HG02938 (cell line): ENCODE results near the gene FXYD7.

Experiments used
- ATAC-seq: cut with Tn5 transposase; IDR thresholded peaks from one replicate; pipeline ENCODE4 v1.9.1; 2021; ENCODE audit warnings: mild to moderate bottlenecking, moderate library complexity; ENCODE audit not compliant: unreplicated experiment

FXYD7 gene

DNA sequence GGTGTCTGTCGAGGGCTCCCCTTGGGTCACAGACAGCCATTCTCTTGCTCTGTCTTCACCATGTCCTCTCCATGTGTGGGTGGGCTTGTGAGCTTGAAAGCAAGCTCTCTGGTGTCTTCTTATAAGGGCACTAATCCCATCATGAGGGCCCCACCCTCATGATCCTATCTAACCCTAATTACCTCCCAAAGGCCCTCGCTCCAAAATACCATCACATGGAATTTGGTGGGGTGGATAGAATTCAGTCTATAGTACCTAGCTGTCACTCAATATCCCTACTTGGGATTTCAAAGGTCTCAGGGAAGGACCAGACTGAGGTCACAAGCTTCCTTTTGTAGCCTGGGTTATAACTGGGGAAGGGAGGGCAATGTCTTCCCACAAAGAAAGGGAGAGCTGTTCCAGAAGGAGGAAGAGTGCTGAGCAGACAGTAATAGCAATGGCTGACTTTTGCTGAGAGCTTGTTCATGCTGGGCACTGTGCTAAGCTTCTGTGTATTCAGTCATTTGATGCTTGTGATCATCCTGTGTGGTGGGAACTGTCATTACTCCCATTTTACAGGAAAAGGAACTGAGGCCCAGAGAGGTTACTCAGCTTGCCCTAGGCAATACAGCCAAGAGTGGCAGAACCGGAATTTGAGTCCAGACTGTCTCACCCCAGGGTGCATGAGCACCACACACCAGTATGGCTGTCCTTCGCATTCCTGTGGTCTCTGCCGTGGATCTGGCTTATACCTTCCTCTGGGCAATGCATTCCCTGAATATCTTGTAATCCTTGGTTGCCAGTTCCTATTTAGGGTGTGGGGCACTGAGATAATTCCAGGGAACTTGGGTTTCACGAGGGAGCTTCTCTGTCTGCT lies 19.6 kb downstream of the FXYD7 start:
- no peak for ATAC-seq

DNA sequence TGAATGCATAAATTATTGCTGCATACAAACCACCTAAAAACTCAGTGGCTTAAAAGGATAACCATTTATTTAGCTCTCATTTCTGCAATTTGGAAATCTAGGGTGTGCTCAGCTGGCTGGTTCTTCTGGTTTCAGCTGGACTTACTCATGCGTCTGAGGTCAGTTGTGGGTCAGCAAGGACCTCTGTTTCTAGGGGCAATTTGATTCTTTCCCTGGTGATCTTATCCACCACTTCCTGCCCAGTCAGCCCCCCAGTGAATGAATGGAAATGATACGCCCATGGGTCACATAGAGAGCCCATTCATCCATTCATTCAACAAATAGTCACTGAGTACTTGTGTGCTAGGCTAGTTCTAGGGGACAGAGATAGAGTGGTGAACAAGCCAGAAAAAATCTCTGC lies 21.4 kb downstream of the FXYD7 start:
- no peak for ATAC-seq

DNA sequence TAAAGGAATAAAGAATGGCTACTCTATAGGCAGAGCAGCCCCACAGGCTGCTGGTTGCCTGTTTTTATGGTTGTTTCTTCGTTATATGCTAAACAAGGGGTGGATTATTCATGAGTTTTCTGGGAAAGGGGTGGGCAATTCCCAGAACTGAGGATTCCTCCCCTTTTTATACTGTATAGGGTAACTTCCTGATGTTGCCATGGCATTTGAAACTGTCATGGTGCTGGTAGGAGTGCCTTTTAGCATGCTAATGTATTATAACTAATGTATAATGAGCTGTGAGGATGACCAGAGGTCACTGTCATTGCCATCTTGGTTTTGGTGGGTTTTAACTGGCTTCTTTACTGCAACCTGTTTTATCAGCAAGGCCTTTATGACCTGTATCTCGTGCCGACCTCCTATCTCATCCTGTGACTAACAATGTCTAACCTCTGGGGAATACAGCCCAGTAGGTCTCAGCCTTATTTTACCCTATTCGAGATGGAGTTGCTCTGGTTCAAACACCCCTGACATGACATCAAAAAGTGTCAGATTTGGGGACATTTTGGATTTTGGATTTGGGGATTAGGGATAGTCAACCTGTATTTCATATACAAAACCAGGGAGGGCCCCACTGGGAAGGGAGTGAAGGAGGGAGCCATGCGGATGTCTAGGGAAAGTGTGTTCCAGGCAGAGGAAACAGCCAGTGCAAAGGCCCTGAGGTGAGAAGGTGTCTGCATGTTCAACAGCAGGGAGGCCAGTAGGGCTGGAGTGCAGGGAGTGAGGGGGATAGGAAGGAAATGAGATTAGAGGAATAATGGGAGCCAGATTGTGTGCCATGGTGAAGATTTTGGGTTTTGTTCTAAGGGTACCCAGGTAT lies 22.4 kb downstream of the FXYD7 start:
- no peak for ATAC-seq

DNA sequence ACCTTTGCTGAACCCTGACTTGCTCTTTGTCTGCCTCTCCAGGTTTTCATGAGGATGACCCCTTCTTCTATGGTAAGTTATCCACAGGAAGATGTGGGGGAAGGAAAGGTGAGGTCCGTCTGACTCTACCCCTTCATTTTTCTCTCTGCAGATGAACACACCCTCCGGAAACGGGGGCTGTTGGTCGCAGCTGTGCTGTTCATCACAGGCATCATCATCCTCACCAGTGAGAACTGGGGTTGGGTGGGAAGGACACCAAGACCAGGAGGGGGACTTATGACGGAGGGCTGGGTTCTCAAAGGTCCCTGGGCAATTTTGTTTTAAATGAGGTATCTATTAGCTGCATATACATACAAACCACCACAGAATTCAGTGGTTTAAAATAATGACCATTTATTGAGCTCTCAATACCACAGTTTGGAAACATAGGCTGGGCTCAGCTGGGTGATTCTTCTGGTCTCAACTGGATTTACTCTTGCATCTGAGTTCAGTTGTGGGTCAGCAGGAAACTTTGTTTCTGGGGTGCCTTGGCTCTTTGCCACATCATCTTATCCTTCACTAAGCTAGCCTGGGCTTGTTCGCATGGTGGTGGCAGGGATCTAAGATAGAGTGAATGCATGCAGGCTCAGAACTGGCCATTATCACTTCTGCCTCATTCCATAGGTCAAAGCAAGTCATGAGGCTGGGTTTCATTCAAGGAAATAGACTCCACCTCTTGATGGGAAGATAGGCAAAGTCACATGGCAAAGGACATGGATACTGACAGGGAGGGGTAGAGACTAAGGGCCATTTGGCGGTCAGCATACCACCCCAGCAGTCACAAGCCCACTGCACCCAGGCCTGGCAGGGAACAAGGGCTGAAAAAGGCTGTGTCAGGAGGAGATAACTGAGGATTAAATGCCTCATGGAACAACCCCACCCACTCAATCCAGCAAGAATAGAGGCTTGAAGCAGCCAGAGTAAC lies 23.3 kb downstream of the FXYD7 start:
- no peak for ATAC-seq

DNA sequence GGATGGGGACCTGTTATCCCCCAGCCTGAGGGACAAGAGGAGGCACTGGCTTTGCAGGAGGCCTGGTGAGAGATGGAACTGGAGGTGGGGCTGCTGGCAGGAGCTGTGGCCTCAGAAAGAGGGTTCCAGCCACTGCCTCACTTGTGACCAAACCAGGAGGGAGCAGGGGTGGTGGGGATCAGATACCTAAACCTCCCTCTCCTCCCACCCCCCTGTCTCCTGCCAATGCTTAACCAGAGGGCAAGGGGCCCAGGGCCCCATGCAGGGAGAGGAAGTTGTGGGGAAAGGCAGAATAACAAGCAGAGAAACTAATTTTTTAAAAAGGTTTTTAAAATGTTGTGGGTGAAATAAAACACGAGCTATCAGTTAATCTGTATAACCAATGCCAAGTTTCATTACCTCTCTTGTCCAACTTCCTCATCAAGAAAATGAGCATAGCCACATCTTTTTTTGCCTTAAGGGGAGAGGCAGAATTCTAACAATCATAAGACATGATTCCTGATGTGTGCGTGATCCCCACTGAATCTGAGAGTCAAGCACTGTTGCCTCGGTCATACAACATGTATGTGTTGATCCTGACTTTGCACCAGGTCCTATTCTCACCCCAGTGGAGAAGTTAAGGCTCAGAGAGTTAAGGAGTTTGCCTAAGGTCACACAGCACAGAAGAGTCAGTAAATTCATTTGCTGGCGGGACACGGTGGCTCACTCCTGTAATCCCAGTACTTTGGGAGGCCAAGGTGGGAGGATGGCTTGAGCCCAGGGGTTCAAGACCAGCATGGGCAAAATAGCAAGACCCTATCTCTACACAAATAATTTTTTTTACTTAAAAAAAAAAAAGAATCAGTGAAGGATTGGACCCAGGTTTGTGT lies 24.4 kb downstream of the FXYD7 start:
- ATAC-seq, result no peak

DNA sequence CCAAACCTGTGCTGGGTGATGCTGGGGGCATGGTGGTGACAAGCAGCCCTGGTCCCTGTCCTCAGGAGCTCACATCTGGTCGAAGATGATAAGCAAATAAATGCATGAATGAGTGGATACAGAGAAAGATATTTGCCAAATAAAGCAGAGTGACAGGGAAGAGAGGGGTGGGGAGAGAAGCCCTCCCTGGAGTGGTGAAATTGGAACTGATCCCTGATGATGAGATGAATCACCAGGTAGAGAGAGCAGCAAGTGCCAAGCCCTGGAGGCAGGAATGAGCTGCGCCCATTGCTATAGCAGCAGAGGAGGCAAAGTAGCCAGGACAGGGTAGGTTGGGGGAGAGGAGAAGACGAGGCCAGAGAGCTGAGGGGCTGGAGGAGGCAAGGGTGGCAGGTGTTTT lies 25.1 kb downstream of the FXYD7 start:
- ATAC-seq, result no peak

DNA sequence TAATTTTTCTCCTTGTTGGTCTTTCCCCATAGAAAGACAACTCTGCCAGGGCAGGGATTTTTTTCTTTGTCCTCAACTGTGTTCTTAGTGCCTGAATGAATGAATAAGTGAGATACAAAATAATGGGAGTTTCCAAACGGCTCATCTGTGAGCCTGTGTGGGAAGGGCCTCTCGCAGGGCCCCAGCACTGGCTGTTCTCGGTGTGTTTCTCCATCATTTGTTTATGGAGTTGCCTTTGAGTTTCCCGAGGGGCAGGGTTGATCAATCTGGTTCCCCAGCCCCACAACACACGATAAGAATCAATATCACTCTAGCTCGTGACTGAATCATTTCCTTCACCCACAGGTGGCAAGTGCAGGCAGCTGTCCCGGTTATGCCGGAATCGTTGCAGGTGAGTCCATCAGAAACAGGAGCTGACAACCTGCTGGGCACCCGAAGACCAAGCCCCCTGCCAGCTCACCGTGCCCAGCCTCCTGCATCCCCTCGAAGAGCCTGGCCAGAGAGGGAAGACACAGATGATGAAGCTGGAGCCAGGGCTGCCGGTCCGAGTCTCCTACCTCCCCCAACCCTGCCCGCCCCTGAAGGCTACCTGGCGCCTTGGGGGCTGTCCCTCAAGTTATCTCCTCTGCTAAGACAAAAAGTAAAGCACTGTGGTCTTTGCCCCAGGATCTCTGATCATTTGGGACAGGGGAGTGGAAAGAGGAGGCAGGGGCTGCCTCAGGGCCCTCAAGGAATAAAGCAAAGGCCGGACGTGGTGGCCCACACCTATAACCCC lies 26.4 kb downstream of the FXYD7 start:
- ATAC-seq, result no peak

DNA sequence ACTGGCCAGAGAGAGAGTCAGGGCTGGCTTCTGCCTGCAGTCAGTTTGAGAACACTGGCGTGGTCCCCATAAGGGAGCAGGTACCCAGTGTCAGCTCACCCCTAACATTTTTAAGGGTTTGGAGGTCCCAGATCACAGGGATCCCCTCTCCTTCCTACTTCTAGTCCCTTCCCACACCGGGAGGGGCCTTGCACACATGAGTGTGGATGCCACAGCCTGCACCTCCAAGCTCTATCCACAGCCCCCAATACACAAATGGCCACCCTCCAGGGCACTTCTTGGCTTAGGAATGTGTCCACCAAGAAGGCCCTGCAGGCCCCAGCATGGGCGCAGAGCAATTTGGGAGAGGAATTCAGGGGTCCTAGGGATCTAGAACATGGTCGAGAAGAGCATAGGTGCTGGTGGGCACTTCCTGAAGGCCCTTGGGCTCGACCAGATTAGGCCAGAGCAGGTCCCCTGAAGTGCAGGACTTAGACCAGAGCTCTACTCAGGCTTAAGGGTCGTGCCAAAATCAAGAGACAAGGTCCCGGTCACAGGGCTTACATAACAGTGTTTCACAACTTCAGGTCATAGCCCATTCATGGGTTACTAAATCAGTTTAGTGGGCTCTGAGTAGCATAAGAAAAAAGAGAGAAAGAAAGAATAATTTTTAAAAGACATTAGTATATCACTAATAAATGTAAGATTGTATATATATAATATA lies 27.5 kb downstream of the FXYD7 start:
- no peak for ATAC-seq

DNA sequence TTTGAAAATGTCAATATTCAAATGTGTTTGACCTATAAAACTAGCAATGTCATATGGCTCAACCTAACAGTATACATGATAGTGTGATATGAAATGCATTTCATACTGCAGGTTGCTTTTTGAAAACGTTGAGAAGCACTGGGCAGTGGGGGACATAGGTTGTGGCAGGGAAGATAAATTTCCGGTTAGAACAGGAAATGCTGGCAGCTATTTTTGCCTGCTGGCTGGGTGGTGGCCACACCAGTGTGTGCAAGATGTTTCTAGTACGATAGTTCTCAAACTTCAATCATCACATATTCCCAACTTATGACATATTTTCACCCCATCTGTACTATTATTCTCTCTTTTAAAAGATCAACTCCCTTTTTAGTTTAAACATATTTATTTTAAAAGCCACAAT lies 28.7 kb downstream of the FXYD7 start:
- ATAC-seq, result no peak

DNA sequence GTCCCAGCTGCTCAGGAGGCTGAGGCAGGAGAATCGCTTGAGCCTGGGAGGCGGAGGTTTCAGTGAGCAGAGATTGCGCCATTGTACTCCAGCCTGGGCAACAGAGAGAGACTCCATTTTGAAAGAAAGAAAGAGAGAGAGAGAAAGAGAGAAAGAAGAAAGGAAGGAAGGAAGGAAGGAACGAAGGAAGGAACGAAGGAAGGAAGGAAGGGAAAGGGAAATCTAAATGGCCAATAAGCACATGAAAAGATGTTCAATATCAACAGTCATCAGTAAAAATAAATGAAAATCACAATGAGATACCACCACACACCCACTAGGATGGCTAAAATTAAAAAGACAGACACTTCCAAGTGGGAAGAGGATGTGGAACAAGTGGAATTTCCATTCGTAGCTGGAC lies 31.2 kb downstream of the FXYD7 start:
- ATAC-seq, result no peak

DNA sequence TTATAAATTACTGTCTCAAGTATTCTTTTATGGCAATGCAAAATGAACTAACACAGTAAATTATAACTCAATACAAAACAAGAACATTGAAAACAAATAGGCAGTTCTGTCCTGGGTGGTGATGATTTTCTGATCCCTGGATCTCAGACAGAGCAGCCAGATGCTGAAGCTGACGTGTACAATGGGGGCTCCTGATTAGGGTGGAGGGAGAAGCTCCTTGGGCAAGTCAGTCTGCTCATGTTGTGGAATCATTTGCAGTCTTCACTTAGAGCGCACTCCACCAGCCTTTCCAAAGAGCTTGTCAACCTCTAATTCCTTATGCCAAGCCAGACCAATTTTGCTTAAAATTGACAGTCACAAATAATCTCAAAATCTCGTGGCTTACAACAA lies 33.1 kb downstream of the FXYD7 start:
- no peak for ATAC-seq

DNA sequence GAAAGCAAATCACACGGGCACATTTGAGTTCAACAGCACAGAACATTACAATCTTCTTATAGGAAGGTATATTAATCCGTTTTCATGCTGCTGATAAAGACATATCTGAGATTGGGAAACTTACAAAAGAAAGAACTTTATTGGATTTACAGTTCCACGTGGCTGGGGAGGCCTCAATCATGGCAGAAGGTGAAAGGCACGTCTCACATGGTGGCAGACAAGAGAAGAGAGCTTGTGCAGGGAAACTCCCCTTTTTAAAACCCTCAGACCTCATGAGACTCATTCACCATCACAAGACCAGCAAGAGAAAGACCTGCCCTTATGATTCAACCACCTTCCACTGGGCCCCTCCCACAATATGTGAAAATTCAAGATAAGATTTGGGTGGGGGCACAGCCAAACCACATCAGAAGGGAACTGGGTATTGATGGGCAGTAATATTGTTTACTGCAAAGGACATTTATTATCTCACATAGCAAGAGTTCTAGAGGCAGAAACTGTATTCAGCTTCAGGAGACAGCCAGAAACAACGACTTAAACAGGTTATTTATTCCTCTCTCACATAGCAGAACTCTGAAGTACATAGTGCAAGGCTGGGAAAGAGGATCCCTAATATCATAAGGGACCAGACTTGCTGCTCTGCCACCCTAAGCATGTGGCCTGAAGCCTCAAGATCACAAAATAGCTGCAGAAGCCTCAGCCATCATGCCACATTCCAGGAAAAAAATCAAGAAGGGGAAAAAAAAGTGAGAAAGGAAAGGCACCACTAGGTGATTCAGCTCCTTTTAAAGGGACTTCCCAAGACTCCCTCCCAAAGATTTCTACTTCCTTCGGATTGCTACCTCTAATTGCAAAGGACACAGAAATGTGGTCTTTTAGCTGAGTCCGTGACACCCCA lies 34.6 kb downstream of the FXYD7 start:
- no peak for ATAC-seq

DNA sequence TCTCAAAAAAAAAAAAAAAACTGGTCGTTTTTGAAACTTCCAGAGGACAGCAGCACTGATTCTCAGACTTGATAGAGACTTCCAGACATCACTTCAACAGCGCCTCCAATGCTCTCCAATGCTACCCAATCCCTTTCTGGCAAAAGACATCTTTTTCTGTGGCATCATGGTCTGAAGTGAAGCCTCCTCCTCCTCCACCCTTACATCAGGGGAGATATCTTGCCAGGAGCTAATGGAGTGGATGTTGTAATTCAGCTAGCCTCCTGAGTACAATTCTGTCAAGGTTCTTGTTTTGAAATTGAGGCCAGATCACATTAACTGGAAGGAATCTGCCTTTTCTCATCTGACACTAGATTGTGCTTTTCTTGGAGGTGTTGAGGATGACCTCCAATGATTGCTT lies 35.6 kb downstream of the FXYD7 start:
- no peak for ATAC-seq

DNA sequence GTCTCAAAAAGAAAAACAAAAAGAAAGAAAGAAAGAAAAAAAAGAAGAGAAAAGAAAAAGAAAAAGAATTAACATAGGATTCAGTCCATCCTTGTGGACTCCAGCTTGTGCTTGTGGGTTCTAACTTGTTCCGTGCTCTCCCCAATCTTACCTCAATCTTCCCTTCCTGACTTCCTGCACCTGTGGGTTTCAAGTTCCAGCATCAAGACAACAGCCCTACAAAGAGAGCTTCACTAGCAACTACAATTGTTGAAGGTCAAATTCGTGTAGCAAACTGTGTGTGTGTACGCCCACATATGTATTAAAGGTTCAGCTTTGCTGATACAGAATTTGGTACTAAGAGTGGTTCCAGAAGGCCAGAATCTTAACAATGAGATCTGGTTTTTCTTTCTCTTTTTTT lies 36.8 kb downstream of the FXYD7 start:
- no peak for ATAC-seq

DNA sequence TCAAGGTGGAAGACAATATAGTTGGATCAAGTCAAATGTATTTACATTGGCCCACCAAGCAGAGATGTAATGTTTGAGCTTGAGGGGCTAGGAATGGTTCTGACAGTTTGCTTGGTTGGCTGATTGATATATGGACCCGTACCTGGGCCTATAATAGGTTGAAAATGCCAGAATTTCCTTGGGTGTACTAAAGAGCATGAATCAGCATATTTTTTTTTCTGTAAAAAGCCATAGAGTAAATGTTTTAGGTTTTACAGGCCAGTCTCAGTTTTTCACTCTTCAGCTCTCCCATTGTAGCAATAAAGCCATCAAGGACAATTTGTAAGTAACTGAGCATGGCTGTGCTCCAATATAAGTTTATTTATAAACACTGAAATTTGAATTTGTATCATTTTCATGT lies 38.3 kb downstream of the FXYD7 start:
- ATAC-seq, result no peak

DNA sequence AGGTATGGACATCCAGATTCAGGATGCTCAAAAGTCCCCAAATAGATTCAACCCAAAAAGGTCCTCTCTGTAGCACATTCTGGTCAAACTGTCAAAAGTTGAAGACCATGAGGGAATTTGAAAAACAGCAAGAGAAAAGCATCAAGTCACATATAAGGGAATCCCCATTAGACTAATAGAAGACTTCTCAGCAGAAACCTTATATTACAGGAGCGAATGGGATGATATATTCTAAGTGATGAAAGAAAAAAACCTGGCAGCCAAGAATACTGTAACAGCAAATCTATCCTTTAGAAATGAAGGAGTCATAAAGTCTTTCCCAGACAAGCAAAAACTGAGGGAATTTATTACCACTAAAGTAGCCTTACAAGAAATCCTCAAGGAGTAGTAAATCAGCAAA lies 41.2 kb downstream of the FXYD7 start:
- ATAC-seq, result no peak

DNA sequence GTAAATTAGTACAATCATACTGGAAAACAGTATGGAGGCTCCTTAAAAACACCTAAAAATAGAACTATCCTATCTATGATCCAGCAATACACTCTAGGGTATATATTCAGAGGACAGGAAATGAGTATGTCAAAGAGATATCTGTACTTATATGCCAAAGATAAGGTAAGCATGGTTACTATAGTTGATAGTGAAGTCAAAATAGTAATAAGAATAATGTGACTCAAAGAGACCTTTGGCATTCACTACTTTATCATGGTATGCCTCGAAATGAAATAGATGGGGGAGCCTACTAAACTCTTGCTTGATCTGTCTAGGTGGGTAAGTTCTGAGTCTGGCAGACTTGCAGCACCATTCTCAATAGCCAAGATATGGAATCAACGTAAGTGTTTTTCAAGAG lies 41.8 kb downstream of the FXYD7 start:
- no peak for ATAC-seq
